ENCODE results near the gene PIWIL4. TPM values are rescaled to one million over a fixed set of nuclear protein-coding genes. Genes with fewer than 3 reads are reported as not detected.

Gene PIWIL4
- total RNA-seq, 1 experiment from 2014 or later, result 0.15 TPM

DNA sequence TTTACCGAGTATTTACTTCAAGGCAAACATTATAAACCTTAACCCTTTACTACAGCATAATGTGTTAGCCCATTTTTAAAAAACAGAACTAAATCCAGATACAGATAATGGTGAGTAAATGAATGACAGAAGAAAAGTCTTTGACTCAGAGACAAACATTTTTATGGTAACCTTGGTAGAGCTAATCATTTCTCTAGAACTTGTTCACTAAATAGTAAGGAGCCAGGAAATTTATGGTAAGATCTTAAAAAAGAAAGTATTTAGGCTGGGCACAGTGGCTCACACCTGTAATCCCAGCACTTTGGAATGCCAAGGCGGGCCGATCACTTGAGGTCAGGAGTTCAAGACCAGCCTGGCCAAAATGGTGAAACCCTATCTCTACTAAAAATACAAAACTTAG, 35.0 kb upstream of the PIWIL4 start:
- CTCF ChIA-PET, result no interaction called here

DNA sequence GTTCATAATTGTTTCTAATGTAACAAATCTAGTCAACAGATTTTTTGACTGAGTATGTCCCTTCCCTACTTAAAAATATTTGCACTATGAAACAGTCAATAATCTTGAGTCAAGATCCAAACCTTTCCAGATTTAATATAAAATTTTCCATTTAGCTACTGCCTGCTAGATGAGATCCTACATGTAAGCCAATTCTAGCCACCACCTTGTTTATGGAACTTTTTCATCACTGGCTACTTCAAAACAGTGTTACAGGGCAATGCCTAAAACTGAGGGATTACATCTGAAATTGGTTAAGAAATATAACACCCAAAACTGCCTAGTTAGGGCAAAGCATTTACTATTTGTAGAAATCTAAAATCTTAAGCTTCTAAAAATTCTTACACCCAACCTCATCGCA, 34.0 kb upstream of the PIWIL4 start:
- Histone ChIP-seq H3K27ac (ENCODE audit: low read length) (no peak overlapping the region), H3K79me2 (ENCODE audit: low read length) (no peaks in the 10 kb centered on the region), H3K9me2 (replicated peaks; ENCODE audit: low read length) (no peaks in the 10 kb centered on the region), H3K36me3 (ENCODE audit: low read depth, low read length) (no peaks in the 10 kb centered on the region), H3K4me1 (ENCODE audit: insufficient read depth, low read length) (peaks cover 21% of the 10 kb centered on the region), H3K27me3 (ENCODE audit: low read length) (no peaks in the 10 kb centered on the region), H3K4me3 (ENCODE audit: low read length) (no peak overlapping the region), H3K9me3 (ENCODE audit: low read length) (no peaks in the 10 kb centered on the region), H3K9ac (ENCODE audit: low read length) (no peak overlapping the region), H2AFZ (ENCODE audit: low read length) (no peak overlapping the region), H4K20me1 (ENCODE audit: low read length) (no peaks in the 10 kb centered on the region), H3F3A (ENCODE audit: low read length, unreplicated experiment) (no peaks in the 10 kb centered on the region), H3K4me2 (ENCODE audit: low read length) (no peak overlapping the region)
- DNase-seq (no peak), ATAC-seq (no peak)
- no TSS peak for BruUV-seq (replicated peaks)
- no peak for TF ChIP-seq EZH2phosphoT487 (IDR thresholded peaks at IDR 0.05; ENCODE audit: borderline replicate concordance, low read length)
- TF ChIP-seq, protein P1, sequence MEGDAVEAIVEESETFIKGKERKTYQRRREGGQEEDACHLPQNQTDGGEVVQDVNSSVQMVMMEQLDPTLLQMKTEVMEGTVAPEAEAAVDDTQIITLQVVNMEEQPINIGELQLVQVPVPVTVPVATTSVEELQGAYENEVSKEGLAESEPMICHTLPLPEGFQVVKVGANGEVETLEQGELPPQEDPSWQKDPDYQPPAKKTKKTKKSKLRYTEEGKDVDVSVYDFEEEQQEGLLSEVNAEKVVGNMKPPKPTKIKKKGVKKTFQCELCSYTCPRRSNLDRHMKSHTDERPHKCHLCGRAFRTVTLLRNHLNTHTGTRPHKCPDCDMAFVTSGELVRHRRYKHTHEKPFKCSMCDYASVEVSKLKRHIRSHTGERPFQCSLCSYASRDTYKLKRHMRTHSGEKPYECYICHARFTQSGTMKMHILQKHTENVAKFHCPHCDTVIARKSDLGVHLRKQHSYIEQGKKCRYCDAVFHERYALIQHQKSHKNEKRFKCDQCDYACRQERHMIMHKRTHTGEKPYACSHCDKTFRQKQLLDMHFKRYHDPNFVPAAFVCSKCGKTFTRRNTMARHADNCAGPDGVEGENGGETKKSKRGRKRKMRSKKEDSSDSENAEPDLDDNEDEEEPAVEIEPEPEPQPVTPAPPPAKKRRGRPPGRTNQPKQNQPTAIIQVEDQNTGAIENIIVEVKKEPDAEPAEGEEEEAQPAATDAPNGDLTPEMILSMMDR (conservative IDR thresholded peaks at IDR 0.05; ENCODE audit: low read depth, low read length), result no peak
- TF ChIP-seq EZH2 (IDR thresholded peaks at IDR 0.05; ENCODE audit: low read length, unreplicated experiment), result no peak
- POLR2A ChIA-PET (ENCODE audit: unreplicated experiment), result interaction anchor here (0.6 kb wide), 1 partner anchor 12 kb away, joined by 3 read pairs; no protein-coding TSS in a partner anchor
- intact Hi-C loops (cut with micrococcal nuclease), result loop anchor here (10.0 kb wide), 2 partner anchors 232 to 352 kb away; partner anchors contain the start of gene AMOTL1
- CTCF ChIA-PET, result no interaction called here

More for the DNA sequence above, 35.0 kb upstream of the PIWIL4 start:
- Histone ChIP-seq H3K9me2 (replicated peaks; ENCODE audit: low read length) (no peaks in the 10 kb centered on the region), H4K20me1 (ENCODE audit: low read length) (no peaks in the 10 kb centered on the region), H3K4me1 (ENCODE audit: insufficient read depth, low read length) (peaks cover 14% of the 10 kb centered on the region), H3K9ac (ENCODE audit: low read length) (no peak overlapping the region), H3K27ac (ENCODE audit: low read length) (no peak overlapping the region), H3F3A (ENCODE audit: low read length, unreplicated experiment) (no peaks in the 10 kb centered on the region), H3K79me2 (ENCODE audit: low read length) (no peaks in the 10 kb centered on the region), H3K27me3 (ENCODE audit: low read length) (no peaks in the 10 kb centered on the region), H3K4me2 (ENCODE audit: low read length) (no peak overlapping the region), H2AFZ (ENCODE audit: low read length) (no peak overlapping the region), H3K36me3 (ENCODE audit: low read depth, low read length) (no peaks in the 10 kb centered on the region), H3K9me3 (ENCODE audit: low read length) (no peaks in the 10 kb centered on the region), H3K4me3 (ENCODE audit: low read length) (no peak overlapping the region)
- POLR2A ChIA-PET (ENCODE audit: unreplicated experiment), result no interaction called here
- TF ChIP-seq, protein P1 (conservative IDR thresholded peaks at IDR 0.05; ENCODE audit: low read depth, low read length), result no peak
- TF ChIP-seq EZH2phosphoT487 (IDR thresholded peaks at IDR 0.05; ENCODE audit: borderline replicate concordance, low read length) (no peak), EZH2 (IDR thresholded peaks at IDR 0.05; ENCODE audit: low read length, unreplicated experiment) (no peak)
- intact Hi-C loops (cut with micrococcal nuclease), result loop anchor here (10.0 kb wide), 2 partner anchors 233 to 353 kb away; partner anchors contain the start of gene AMOTL1
- no peak for DNase-seq
- no peak for ATAC-seq
- no TSS peak for BruUV-seq (replicated peaks)

DNA sequence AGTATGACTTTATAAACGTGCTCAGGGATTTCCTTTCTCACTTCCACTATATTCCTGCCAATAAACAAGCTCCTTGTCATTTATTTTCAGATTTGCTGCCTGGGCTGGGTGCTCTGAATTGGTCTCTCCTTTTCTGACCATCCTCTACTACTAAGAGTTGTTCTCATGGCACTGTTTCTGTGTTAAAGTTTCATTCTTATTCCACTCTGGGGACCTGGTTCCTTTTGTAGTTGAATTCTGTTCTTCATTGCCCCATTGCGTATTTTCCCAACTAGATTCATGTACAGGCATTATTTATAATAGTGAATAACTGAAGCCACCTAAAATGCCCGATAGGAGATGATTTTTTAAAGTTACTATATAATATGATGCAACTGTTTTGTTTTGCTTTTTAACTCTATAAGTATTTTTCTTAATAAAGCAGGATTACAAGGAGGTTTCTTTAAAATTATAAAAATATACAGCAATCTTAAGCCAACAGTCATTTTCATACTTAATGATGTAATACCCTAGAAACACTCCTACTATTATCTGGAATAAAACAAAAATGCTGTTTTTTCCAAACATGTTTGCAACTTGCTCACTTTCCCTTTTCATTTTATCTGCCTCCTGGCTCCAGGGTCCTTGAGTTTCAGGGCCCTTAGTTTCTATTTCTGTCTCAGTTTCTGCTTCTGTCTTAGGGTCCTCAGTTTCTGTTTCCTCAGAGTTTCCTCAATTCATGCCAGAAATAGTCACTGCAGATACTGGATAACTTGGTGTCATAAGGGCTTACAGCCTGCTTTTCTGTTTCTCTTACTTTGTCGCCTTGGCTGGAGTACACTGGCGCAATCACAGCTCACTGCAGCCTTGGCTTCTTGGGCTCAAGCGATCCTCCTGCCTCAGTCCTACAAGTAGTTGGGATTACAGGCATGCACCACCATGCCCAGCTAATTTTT, 33.2 kb upstream of the PIWIL4 start:
- H3K4me3 ChIP-seq (ENCODE audit: low read length), result no peak overlapping the region
- no peak overlapping the region for H2AFZ ChIP-seq (ENCODE audit: low read length)
- no peaks in the 10 kb centered on the region for H3K36me3 ChIP-seq (ENCODE audit: low read depth, low read length)
- no peaks in the 10 kb centered on the region for H3F3A ChIP-seq (ENCODE audit: low read length, unreplicated experiment)
- no peaks in the 10 kb centered on the region for H3K27me3 ChIP-seq (ENCODE audit: low read length)
- DNase-seq (no peak), ATAC-seq (no peak)
- H3K79me2 ChIP-seq (ENCODE audit: low read length), result no peaks in the 10 kb centered on the region
- H3K9me2 ChIP-seq (replicated peaks; ENCODE audit: low read length), result no peaks in the 10 kb centered on the region
- BruUV-seq (replicated peaks), result no TSS peak
- no peaks in the 10 kb centered on the region for H4K20me1 ChIP-seq (ENCODE audit: low read length)
- POLR2A ChIA-PET (ENCODE audit: unreplicated experiment), result no interaction called here
- no peaks in the 10 kb centered on the region for H3K9me3 ChIP-seq (ENCODE audit: low read length)
- H3K4me2 ChIP-seq (ENCODE audit: low read length), result no peak overlapping the region
- TF ChIP-seq EZH2 (IDR thresholded peaks at IDR 0.05; ENCODE audit: low read length, unreplicated experiment), result no peak
- TF ChIP-seq EZH2phosphoT487 (IDR thresholded peaks at IDR 0.05; ENCODE audit: borderline replicate concordance, low read length), result no peak
- TF ChIP-seq, protein P1 (conservative IDR thresholded peaks at IDR 0.05; ENCODE audit: low read depth, low read length), result no peak
- no peak overlapping the region for H3K9ac ChIP-seq (ENCODE audit: low read length)
- H3K4me1 ChIP-seq (ENCODE audit: insufficient read depth, low read length), result peaks cover 21% of the 10 kb centered on the region
- CTCF ChIA-PET, result no interaction called here
- intact Hi-C loops (cut with micrococcal nuclease), result loop anchor here (10.0 kb wide), 2 partner anchors 231 to 351 kb away; partner anchors contain the start of gene AMOTL1
- H3K27ac ChIP-seq (ENCODE audit: low read length), result no peak overlapping the region
